HG03565 (cell line): ENCODE results near the gene RBBP8NL.

Source experiments
- ATAC-seq: cut with Tn5 transposase; IDR thresholded peaks from one replicate; pipeline ENCODE4 v1.9.1; 2021; ENCODE audit warnings: mild to moderate bottlenecking, moderate library complexity; ENCODE audit not compliant: unreplicated experiment

The RBBP8NL gene, protein sequence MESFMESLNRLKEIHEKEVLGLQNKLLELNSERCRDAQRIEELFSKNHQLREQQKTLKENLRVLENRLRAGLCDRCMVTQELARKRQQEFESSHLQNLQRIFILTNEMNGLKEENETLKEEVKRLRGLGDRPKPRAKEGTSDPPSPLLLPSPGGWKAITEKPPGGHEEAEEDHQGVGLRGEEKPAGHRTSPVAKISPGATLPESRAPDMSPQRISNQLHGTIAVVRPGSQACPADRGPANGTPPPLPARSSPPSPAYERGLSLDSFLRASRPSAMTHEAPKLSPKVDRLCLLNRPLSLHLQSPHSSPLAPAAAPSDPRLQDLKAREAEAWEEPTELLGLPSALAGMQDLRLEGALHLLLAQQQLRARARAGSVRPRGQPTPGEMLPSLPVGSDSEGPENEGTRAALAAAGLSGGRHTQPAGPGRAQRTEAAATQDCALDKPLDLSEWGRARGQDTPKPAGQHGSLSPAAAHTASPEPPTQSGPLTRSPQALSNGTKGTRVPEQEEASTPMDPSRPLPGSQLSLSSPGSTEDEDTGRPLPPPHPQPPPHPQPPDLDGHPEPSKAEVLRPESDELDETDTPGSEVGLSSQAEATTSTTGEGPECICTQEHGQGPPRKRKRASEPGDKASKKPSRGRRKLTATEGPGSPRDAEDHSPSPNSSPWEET

DNA sequence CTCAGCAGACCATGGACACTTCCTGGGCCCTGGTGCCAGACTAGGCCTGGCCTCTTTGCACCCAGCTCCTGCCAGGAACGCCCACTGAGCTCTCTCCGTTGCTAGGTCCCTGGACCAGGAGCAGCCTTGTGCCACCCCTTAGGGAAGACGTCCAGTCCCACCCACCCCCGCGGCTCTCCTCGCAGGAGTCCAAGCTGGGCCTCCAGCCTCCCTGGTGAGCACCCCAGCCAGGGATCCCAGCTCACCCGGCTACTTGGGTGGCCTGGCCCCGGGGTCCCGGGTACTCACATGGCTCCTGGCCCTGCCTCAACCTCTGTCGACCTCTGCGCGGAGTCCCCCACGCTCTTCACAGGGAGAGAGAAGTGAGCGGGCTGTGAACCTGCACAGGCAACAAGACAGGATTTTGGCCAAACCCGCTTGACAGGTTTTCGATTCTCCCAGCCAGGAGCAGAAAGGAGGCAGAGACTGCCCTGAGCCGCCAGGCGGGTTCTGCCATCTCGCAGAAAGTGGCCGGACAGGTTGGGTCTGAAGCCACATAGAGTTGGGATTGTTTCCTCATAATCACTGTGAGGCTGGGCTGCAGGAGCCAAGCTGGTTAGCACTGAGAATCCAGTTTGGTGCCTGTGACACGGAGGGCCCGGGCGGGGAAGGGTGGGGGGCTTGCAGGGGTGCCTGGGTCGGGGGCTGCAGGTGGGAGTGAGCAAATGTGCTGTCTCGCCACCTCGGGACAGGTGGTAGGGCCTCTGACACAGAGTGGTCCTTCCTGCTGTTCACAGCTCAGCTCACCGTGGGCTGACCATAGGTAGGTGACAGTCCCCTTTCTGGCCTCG is at the start of gene RBBP8NL:
TSS of gene RBBP8NL (minus strand) at position 368 of the 830 bp plus-strand sequence. CDS start 7,892 bp downstream, outside the sequence.
- ATAC-seq = no peak

DNA sequence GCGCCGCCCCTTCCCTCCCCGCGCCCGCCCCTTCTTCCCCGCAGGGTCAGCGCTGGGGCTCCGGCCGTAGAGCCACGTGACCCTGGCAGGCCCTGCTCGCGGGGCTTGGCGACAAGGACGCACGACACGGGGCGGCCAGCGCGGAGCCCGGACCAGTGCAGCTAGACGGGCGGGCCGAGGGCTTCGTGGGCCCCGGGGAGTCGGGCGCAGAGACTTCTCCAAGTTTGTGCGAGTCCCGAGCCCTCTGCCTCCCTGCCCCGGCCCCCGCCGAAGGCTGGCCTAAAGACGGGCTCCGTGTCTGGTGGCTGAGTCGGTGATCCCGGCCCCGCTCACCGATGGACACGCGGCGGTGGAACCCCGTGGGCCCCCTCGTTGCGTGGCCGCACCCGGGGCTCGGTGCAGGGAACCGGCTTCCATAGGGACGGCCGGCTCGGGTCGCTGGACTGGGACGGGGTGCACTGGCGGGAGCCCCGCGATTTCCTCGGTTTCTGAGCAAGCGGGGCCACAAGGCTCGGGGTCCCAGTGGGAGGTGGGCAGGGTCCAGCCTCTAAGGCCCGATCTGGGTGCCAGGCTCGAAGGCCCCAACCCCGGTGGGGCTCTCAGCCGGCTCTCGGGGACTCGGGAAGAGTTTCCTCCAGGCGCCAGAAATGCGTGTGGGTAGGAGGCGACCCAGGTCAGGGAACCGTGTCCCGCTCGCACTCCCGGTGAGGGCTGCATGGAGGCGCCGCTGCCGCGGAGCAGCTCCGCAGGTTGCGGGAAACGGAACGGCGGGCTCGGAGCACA is 48.9 kb upstream of the RBBP8NL start:
- no peak for ATAC-seq

DNA sequence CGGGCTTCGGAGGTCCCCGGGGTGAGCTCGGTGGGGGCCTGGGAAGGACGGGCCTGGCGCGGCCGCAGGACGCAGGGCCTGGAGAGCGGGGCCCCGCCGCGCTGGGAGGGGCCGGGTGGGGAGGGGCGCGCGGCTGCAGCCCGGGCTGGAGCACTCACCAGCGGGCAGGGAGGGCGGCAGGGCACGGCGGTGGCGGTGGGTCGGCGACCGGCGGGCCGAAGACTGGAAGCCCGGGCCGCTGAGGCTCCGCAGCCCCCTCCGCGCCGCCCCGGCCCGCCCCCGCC is 48.4 kb upstream of the RBBP8NL start, which contains the start of gene GATA5:
TSS of gene GATA5 (minus strand) at position 224 of the 284 bp plus-strand sequence. CDS start 474 bp downstream, outside the sequence.
- ATAC-seq = no peak

DNA sequence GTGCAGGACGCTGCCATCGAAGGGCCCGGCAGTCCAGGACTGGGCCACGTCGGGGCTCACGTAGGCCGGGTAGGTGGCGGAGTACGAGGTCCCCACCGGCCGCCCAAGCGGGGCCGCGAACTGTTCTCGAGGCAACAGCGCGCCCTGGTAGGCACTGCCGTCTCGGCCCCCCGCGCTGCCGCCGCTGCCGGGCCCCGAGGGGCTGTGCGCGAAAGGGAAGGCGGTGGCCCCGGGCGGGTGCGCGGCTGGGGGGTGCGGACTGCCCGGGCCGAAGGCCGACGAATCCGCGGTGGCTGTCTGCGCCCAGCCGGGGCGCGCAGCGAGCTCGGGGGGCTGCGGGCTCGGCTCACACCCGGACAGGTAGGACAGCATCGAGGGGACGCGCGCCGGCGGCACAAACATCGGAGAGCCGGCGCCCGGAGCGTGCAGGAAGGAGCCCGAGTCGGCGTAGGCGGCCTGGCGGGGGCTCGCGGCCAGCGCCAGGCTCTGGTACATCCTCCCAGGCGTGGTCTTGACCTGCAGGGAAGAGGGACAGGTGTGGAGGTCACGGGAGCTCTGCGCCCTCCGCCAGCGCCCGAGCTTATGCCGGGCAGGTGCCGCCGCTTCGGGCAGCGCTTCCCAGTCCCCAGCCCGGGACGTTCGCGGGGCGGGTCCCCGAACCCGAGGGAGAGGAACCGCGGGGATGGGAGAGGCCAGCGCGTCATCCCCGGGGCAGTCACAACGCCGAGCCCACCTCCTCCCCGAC is 47.9 kb upstream of the RBBP8NL start:
- no peak for ATAC-seq

DNA sequence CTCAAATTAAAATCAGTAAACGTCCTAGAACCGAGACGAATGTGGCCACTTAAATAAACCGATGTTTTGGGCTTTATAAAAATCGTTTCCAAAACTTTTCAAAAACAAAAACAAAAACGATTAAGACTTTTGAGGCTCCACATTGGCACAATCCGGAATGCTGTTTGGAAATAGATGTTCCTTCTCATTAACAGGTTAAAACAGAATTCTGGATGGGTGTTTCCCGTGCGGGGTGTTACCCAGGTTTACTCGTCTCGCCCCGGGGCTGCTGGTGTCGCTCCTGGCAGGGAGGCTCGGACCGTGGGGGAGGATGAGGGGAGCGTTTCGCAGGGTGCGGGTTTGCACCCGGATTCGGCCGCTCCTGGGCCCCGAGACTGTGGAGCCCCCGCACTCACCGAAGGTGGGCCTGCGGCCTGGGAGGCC is 47.3 kb upstream of the RBBP8NL start:
- no peak for ATAC-seq

DNA sequence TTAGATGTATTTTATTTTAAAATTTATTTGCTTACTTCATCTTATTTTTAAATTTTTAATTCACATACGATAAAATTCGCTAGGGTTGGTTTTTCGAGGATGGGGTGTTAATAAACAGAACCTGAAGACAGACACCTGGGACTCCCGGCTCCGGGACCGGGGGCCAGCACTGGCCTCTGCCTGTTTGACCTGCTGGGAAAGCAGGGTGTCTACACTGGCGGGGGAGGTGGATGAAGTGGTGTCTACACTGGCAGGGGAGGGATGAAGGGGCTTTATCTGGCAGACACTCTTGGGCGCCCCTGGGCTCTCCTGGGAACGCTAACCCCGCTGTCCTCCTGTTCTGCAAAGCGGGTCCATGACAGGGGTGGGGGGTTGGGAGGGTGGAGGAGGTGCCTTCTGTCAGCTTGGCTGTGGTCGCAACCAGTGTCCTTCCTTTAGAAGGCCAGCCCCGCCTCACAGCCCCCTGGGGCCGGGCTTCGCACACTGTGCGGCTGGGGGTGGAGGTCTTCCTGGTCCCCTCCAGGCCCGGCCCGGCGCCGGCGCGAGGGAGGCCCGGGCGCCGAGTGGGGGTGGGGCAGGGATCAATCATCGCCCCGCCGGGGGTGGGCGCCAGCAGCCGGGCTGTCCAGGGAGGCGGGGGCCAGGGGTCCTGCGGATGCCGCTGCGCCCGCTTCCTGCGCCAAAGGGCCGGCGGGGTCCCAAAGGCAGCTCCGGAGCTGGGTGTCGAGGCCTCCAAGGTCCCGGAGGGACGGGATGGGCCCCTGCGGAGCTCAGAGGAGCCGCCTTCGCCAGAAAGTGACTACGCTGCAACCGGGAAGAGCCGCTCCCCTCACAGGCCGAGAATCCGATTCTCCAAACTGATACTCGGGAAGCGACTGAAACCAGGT is 46.6 kb upstream of the RBBP8NL start:
- no peak for ATAC-seq

DNA sequence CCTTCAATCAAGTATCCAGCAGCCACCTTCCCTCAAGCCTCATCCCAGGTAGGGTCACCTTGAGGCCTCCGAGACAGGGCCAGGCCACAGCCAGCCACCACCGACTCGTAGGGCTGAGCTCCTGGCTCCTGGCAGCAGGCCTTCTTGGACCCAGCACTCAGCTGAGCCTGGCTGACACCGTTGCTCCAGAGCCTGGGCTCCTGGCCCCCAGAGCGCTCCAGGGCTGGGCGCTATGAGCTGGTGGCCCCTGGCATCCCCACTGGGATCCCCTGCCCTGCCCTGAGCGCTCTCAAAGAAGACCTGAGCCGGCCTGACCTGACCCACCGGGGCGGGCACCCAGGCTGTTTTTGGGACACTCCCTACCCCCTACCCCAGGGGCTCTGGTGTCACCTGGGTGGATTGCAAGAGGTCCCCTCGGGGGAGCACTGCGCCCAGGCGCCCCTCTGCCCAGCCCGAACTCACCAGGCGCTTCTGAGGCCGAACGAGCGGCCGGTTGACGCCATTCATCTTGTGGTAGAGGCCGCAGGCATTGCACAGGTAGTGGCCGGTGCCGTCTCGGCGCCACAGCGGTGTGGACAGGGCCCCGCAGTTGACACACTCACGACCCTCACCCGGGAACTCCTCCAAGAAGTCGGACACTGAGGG is 45.7 kb upstream of the RBBP8NL start:
- ATAC-seq = no peak

DNA sequence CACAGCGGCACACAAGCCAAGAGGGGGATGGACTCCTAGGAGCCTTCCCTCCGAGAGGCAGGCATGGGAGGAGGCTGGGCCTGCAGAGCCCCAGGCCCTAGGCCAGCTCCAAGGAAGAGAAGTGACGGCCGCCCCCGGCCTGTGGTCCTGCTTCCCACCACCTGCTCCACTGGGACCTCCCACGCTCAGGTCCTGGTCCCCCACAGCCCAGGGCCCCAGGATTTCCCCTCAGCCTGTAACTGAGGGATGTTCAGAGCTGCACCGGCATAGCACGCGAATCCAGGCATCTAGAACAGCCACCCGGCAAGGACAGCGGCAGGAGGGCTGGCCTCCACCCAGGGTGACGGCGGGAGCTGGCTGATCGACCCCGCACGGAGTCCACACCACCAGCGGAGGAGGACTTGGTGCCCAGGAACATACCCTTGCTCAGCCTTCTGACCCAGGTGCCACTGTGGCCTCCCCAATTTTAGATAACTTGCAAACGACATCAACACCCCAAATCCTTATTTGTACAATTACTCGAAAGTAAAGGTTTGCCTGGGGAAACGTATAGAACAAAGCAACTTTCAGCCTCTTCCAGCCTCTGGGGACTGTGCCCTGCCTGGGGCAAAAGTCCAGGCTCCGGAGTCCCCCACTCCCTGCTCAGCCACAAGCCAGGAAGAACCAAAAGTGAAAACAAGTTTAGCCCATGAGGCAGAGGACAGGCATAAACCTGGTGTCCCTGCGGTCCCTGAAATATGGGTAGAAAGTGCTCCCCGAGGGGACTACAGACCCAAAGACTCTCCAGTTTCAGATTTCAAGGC is 45.0 kb upstream of the RBBP8NL start:
- ATAC-seq = no peak

DNA sequence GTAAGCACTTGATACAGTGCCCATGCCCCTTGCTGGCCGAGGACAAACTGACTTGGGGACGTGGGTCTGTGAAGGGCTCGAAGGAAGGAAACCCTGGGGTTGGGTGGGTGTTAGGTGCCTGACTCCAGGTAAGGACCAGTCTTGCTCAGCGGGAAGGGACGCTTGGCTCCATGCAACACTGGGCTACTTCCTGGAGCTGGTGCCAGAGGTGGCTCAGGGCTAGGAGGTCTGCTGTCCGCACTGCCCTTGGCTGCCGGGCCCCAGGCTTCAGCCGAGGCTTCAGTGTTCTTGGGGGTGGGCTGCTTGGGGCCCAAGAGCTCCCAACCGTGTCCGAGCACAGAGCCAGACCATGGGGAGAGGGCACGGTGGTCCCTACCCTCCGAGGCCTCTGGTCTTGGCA is 43.1 kb upstream of the RBBP8NL start:
- ATAC-seq = no peak

DNA sequence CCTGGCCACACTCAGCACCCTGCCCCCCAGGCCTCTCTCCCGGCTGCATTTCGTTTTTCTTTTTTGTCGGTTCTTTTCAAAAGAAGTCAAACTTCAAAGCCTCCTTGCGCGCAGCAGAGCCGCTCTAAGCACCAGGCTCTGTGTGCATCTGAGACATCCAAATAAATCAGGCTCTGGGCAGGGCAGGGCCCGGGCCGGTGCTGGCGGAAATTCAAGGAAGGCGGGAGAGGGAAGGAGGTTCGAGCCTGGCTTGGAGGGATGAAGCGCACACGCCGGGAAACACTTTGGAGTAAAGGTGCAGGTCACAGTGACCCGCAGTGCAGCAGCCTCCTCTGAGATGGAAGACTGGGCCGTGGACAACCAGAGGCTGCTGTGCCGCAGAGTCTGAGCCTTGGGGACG is 42.7 kb upstream of the RBBP8NL start:
- ATAC-seq = no peak

DNA sequence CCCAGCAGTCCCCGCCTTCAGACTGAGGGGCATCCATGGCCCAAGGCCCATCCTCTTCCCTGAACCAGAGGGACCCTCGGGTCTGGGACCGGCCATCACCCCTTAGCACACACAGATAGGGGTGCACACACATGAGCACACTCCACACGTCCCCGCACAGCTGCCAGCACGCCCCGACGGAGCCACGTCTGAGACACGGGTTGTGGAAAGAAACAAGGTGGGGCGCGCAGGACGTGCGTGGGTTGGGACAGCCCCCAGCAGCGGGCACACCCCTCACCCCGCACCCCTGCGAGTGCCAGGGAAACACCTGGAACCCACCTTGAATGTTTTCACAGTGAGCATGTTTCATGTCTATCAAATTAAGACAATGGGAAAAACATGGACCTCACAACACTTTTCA is 42.0 kb upstream of the RBBP8NL start:
- ATAC-seq = no peak

DNA sequence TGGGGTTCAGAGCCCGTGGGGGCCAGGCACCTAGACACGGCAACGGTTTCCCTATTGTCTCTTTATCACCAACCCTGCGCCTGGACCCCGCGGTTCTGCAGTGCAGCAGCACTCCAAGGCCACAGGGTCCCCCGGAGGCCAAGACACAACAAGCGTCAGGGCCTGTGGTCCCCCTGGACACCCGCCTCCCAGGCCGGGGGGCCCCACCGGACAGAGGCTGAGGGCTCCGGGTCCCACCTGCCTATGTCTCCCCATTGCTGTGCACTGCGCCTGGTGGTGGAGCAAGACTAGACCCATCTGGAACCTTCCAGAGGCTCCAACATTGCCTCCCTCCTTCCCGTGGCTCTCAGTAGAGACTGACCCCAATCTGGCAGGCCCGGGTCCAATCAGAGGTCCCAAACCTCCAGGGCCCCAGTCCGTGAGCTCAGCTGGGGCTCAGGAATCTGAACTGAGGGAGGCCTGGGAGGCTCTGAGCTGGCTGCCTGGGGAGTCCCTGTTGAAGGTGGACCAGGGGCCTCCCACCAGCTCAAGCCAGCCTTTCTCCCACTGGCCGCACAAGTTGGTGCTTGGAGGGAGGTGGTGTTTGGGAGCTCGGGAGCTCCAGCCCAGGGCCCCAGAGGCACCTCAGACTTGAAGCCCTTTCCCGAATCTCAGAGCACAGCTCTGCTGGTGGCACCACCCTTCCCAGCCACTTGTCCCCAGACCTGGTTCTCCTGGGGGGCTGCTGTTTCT is 39.6 kb upstream of the RBBP8NL start:
- ATAC-seq = no peak

DNA sequence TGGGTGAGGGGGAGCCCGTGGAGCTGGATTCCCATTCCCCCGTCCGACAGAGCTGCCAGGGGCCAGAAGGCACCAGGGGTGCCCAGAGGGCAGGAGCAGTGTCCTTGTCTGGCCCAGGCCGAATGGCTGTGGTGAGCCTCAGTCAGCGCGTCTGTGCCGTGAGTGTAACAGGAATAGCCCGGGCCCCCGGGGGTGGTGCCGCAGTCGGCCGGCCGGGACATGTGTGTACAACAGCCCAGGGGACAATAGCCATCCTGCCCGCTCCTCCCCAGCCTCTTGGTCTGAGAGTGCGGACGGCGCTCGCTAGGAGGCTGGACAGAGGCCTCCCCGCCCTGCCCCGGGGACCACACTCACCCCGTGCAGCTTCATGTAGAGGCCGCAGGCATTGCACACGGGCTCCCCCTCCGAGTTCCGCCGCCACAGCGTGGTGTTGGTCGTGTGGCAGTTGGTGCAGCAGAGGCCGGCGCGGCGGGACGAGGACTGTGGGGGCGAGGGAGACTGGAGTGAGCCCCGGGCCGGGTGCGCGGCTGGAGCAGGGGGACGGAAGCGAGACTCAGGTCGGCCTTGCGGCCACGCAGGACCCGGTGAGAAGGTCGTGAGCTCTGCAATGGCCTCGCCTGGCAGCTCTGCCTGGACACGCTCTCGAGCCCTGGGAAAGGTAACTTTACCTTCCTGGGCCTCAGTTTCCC is 38.9 kb upstream of the RBBP8NL start:
- no peak for ATAC-seq

DNA sequence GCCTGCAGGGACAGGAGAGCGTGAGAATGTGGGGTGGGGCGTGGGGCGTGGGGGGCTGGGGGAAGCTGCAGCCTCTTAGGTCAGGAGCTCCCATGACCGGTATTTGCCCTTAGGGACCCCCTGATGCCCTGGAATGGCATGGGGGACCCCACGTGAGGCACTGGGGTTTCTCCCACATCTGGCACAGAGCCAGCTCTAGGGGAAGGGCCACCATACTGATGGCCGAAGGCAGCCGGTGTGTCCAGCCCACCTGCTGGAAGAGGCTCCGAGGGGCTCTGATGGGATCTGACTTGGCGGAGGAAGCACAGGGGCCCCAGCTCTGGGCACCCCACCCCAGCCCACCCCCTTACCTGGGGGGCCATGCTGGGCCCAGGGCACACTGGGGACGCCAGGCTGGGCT is 37.7 kb upstream of the RBBP8NL start:
- ATAC-seq = no peak

DNA sequence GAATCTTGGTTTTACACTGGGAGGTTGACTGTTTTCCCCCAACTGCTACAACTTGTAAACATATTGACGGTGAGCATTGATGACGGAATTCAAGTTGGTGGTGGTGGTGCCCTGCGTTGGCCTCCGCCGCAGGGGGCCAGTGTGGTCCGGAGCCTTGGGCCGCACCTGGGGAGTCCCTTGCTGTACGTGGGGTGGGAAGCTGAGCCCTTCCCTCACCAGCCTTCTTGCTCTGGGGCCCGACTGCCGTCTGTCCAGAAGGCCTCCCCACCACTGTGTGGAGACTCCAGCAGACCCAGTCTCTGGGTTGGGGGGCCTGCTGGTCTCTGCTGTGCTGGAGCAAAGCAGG is 37.1 kb upstream of the RBBP8NL start:
- no peak for ATAC-seq

DNA sequence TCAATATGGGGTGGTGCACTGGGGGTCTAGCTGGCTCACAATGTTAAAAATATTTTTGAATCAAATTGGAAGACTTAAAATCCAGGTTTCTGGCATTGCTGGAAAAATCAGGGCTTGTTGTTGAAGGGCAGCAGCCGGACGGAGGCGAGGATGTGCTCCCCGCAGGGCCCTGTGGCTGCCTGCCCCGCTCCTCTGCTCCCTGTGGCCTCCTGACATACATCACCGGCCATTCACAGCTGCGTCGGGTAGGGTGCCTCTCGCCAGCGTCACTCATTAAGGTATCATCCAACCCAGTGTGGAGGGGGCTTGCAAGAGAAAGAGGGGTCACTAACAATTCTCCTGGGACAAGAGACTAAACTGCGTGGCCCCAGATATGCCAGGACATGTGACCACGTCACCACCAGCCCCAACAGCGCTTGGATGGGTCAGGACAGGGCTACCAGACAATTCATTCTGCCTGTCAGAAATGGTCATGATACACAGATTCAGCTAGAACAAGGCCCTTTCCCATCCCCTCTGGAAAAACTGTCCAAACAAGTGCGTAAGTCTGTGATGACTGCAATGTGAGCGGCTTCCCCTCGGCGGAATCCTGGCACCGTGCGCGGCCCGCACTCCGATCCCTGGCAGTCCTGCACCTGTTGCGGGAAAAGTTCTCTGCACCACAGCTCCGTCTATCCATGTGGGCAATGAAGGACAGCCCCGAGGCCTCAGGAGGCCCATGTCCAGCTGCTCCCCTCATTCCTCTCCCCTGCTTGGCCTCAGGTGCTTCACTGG is 36.5 kb upstream of the RBBP8NL start:
- ATAC-seq = no peak
